Activated T-cell treated with anti-CD3 and anti-CD28 coated beads, Interleukin-2, amount 50 U/mL, for 24 hours (primary cell): ENCODE results near the gene SLC38A1.

Experiments
- DNase-seq: peaks from one replicate; pipeline ENCODE4 v3.0.0-alpha.2; 2020
- H3K27ac Mint-ChIP-seq: 2 replicates; pipeline ENCODE4 v1.8.0; 2020; ENCODE audit warnings: mild to moderate bottlenecking, mixed read lengths
- H3K27me3 Mint-ChIP-seq: 2 replicates; pipeline ENCODE4 v1.8.0; 2020; ENCODE audit warnings: mixed read lengths
- H3K36me3 Mint-ChIP-seq: 2 replicates; pipeline ENCODE4 v1.8.0; 2020; ENCODE audit warnings: low read depth, mixed read lengths
- H3K4me1 Mint-ChIP-seq: 2 replicates; pipeline ENCODE4 v1.8.0; 2020; ENCODE audit warnings: low read depth, mixed read lengths
- H3K4me3 Mint-ChIP-seq: 2 replicates; pipeline ENCODE4 v1.8.0; 2020; ENCODE audit warnings: mild to moderate bottlenecking, moderate library complexity, mixed read lengths
- H3K9me3 Mint-ChIP-seq: 2 replicates; pipeline ENCODE4 v1.8.0; 2020; ENCODE audit warnings: mixed read lengths

SLC38A1 gene

GRCh38 chr12:46147144-46147543 lies 121.7 kb downstream of the SLC38A1 start:
- H3K9me3 Mint-ChIP-seq: no peaks in the 10 kb centered on the region
- peaks cover 12% of the 10 kb centered on the region for H3K27me3 Mint-ChIP-seq
- no peak overlapping the region for H3K27ac Mint-ChIP-seq
- no peaks in the 10 kb centered on the region for H3K36me3 Mint-ChIP-seq
- H3K4me3 Mint-ChIP-seq: no peak overlapping the region
- no peaks in the 10 kb centered on the region for H3K4me1 Mint-ChIP-seq
- DNase-seq: no peak

DNA sequence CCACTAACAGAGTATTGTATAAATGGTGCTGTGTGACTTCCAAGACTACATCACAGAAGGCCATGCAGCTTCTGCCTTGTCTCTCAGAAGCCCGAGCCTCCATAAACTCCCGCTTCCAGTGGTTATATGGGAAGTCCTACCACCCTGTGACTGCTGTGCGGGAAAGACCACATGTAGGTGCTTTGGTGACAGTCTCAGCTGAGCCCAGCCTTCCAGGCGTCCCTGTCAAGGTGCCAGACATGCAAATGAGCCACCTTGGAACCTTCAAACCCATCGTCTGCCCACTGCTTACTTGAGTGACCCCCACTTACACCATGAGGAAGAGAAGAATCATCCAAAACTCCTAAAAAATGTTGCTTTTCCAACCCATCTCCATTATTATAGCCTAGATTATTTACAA lies 123.0 kb downstream of the SLC38A1 start:
- H3K4me1 Mint-ChIP-seq: no peaks in the 10 kb centered on the region
- peaks cover 12% of the 10 kb centered on the region for H3K27me3 Mint-ChIP-seq
- H3K36me3 Mint-ChIP-seq: no peaks in the 10 kb centered on the region
- DNase-seq: no peak
- no peaks in the 10 kb centered on the region for H3K9me3 Mint-ChIP-seq
- no peak overlapping the region for H3K27ac Mint-ChIP-seq
- no peak overlapping the region for H3K4me3 Mint-ChIP-seq

DNA sequence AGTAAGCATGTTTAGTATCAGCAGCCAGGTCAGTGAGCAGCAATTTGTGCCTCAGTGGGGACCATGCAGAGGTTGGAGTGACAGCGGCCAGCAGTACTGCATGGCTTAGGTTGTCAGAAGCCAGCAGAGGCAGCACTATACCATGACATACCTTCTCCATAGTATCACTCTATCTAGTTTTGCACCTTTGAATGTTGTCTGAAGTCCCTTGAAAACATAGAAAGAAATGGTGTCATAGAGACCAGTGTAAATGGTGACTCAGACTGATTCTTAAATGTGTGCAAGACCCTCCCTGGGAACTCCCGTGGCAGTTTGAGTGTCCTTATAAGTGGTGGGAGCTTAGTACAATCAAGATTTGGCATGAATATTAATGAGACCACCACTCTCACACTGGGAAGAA lies 124.4 kb downstream of the SLC38A1 start:
- no peaks in the 10 kb centered on the region for H3K36me3 Mint-ChIP-seq
- peaks cover 12% of the 10 kb centered on the region for H3K27me3 Mint-ChIP-seq
- no peaks in the 10 kb centered on the region for H3K4me1 Mint-ChIP-seq
- no peak overlapping the region for H3K27ac Mint-ChIP-seq
- no peak overlapping the region for H3K4me3 Mint-ChIP-seq
- H3K9me3 Mint-ChIP-seq: no peaks in the 10 kb centered on the region
- DNase-seq: no peak

GRCh38 chr12:46136249-46136648 lies 132.6 kb downstream of the SLC38A1 start:
- Mint-ChIP-seq H3K4me3 (no peak overlapping the region), H3K27ac (no peak overlapping the region), H3K27me3 (no peaks in the 10 kb centered on the region), H3K9me3 (no peaks in the 10 kb centered on the region), H3K36me3 (no peaks in the 10 kb centered on the region), H3K4me1 (no peaks in the 10 kb centered on the region)
- no peak for DNase-seq

- DNase-seq: no peak
- H3K4me3 Mint-ChIP-seq: no peak overlapping the region
- H3K27me3 Mint-ChIP-seq: no peaks in the 10 kb centered on the region
- no peaks in the 10 kb centered on the region for H3K4me1 Mint-ChIP-seq
- no peak overlapping the region for H3K27ac Mint-ChIP-seq
- H3K36me3 Mint-ChIP-seq: no peaks in the 10 kb centered on the region
- H3K9me3 Mint-ChIP-seq: no peaks in the 10 kb centered on the region
Observed at GRCh38 chr12:46135750-46136149, 133.1 kb downstream of the SLC38A1 start.

DNA sequence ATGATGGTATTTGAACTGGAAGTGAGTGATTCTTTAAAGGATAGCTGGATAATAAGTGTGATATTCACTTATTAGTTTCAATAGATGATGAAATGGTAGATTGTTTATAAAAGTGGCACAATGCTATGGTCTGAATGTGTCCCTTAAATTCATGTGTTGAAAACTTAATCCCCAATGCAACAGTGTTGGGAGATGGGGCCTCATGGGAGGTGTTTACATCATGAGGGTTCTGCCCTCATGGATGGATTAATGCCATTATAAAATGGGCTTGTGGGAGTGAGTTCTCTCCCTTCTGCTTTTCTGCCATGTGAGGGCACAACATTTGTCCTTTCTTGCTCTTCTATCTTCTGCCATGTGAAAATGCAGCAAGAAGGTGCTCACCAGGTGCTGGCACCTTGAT lies 134.0 kb downstream of the SLC38A1 start:
- H3K27ac Mint-ChIP-seq: no peak overlapping the region
- no peaks in the 10 kb centered on the region for H3K36me3 Mint-ChIP-seq
- H3K27me3 Mint-ChIP-seq: no peaks in the 10 kb centered on the region
- no peak for DNase-seq
- no peak overlapping the region for H3K4me3 Mint-ChIP-seq
- no peaks in the 10 kb centered on the region for H3K9me3 Mint-ChIP-seq
- no peaks in the 10 kb centered on the region for H3K4me1 Mint-ChIP-seq

GRCh38 chr12:46134205-46134811 lies 134.5 kb downstream of the SLC38A1 start:
- H3K9me3 Mint-ChIP-seq: no peaks in the 10 kb centered on the region
- DNase-seq: no peak
- no peak overlapping the region for H3K4me3 Mint-ChIP-seq
- H3K36me3 Mint-ChIP-seq: no peaks in the 10 kb centered on the region
- no peaks in the 10 kb centered on the region for H3K27me3 Mint-ChIP-seq
- H3K4me1 Mint-ChIP-seq: no peaks in the 10 kb centered on the region
- H3K27ac Mint-ChIP-seq: no peak overlapping the region

- DNase-seq: no peak
- no peaks in the 10 kb centered on the region for H3K9me3 Mint-ChIP-seq
- H3K4me1 Mint-ChIP-seq: no peaks in the 10 kb centered on the region
- H3K36me3 Mint-ChIP-seq: no peaks in the 10 kb centered on the region
- no peak overlapping the region for H3K27ac Mint-ChIP-seq
- H3K27me3 Mint-ChIP-seq: no peaks in the 10 kb centered on the region
- H3K4me3 Mint-ChIP-seq: no peak overlapping the region
Observed at GRCh38 chr12:46133751-46134150, 135.1 kb downstream of the SLC38A1 start.
